ENCODE results near the gene DUSP5.
"Not testable (repeated sequence)": the region's sequence is repeated elsewhere in the genome, so short reads cannot be mapped to it uniquely, and the experiment has no call there.

The DUSP5 gene

GRCh38 chr10:110497438-110498086 lies at the start of gene DUSP5:
DUSP5 (plus strand) TSS chr10:110497907; CDS start chr10:110498122, 215 bp downstream.
- peak; percentile 93 for DNase-seq

- no peak for DNase-seq
Measured at GRCh38 chr10:110448682-110449418, 48.9 kb upstream of the DUSP5 start.

- DNase-seq, result no peak
Measured at GRCh38 chr10:110455446-110455845, 42.3 kb upstream of the DUSP5 start.

GRCh38 chr10:110456046-110456445 lies 41.7 kb upstream of the DUSP5 start:
- no peak for DNase-seq

- no peak for DNase-seq
Measured at GRCh38 chr10:110456523-110457091, 41.1 kb upstream of the DUSP5 start.

GRCh38 chr10:110457851-110458250 lies 39.9 kb upstream of the DUSP5 start:
- no peak for DNase-seq

GRCh38 chr10:110458266-110458920 lies 39.3 kb upstream of the DUSP5 start:
- no peak for DNase-seq

GRCh38 chr10:110459600-110459999 lies 38.1 kb upstream of the DUSP5 start:
- DNase-seq, result no peak

GRCh38 chr10:110460111-110460809 lies 37.4 kb upstream of the DUSP5 start:
- peak; percentile 35 for DNase-seq

- DNase-seq, result no peak
Measured at GRCh38 chr10:110461088-110461487, 36.6 kb upstream of the DUSP5 start.

- DNase-seq, result no peak
Measured at GRCh38 chr10:110461530-110461929, 36.2 kb upstream of the DUSP5 start.

GRCh38 chr10:110462166-110463095 lies 35.3 kb upstream of the DUSP5 start:
- DNase-seq, result no peak

- DNase-seq, result not testable (repeated sequence)
Measured at GRCh38 chr10:110468258-110468657, 29.4 kb upstream of the DUSP5 start.

- DNase-seq, result not testable (repeated sequence)
Measured at GRCh38 chr10:110470541-110470940, 27.2 kb upstream of the DUSP5 start.

GRCh38 chr10:110471566-110472139 lies 26.1 kb upstream of the DUSP5 start:
- DNase-seq, result no peak

GRCh38 chr10:110474017-110474416 lies 23.7 kb upstream of the DUSP5 start:
- DNase-seq, result no peak

GRCh38 chr10:110474826-110475225 lies 22.9 kb upstream of the DUSP5 start:
- no peak for DNase-seq

- DNase-seq, result no peak
Measured at GRCh38 chr10:110475722-110476515, 21.8 kb upstream of the DUSP5 start.

- DNase-seq, result no peak
Measured at GRCh38 chr10:110479710-110480109, 18.0 kb upstream of the DUSP5 start.

GRCh38 chr10:110480387-110480786 lies 17.3 kb upstream of the DUSP5 start:
- no peak for DNase-seq

- no peak for DNase-seq
Measured at GRCh38 chr10:110481919-110482318, 15.8 kb upstream of the DUSP5 start.

All from stimulated activated CD4-positive, alpha-beta T cell treated with anti-CD3 and anti-CD28 coated beads, Interleukin-12 subunit alpha, Interleukin-12 subunit beta, amount 100 ng/mL, for 4 hours (primary cell).